Left cardiac atrium (tissue), 4 donors: ENCODE measurements around the gene ABAT. TPM values are rescaled to one million over a fixed set of nuclear protein-coding genes. Genes with fewer than 3 reads are reported as not detected.
A peak's percentile ranks its signal among the peaks of the same experiment; 100 is the strongest.
"Not testable (repeated sequence)": the region's sequence is repeated elsewhere in the genome, so short reads cannot be mapped to it uniquely, and the experiment has no call there.

Experiments used
- ATAC-seq, 2 donors: fragments of 200-7000 bp; cut with Tn5 transposase; one replicate each; pipeline ENCODE4 v1.9.1; 2020; ENCODE audit warnings: mild to moderate bottlenecking in 2 of 2, moderate library complexity in 2 of 2
- DNase-seq: peaks from one replicate; pipeline ENCODE4 v3.0.0-alpha.2; 2020
- intact Hi-C, 2 donors: fragments of 100-400 bp; cut with DNase I; formaldehyde crosslinking; loops; one replicate each; pipeline versions ENCODE4 v1.14.1 to v1.15.1; 2022 to 2023
- total RNA-seq, 2 donors: library from RNA; stranded (reverse); fragmentation: NEBNext Ultra II Directional; extraction: Animal tissue kit (Norgen Biotek cat#: 25700); gene quantifications; one replicate each; pipeline ENCODE4 v1.2.1, GENCODE V29; 2021
- donor health status: DM: no; HTN: yes; CAD: no.
- donor health status: DM: no; HTN: yes; CAD: no; lungs with severe emphysema.
- donor health status: DM: yes; HTN: yes; CAD: no.
- donor health status: Dilated cardiomyopathy.

Gene ABAT
- total RNA-seq, 2 donors from 2014 or later = 4.2 to 5.0 TPM

- intact Hi-C loops = no loop called here
- ATAC-seq (no peak), DNase-seq (no peak)
Observed at GRCh38 chr16:8647721-8648318, 26.6 kb upstream of the ABAT start.

- intact Hi-C loops = no loop called here
- ATAC-seq = no peak
- DNase-seq = no peak
Observed at GRCh38 chr16:8648877-8649276, 25.5 kb upstream of the ABAT start.

- intact Hi-C loops = no loop called here
- ATAC-seq = no peak
- no peak for DNase-seq
Observed at GRCh38 chr16:8649829-8650554, 24.4 kb upstream of the ABAT start.

GRCh38 chr16:8651958-8652357, 22.5 kb upstream of the ABAT start:
- ATAC-seq, intact Hi-C loops: not testable (repeated sequence)

GRCh38 chr16:8655184-8655717, 19.2 kb upstream of the ABAT start:
- peak in 1 of 2 donors; percentile 33 for ATAC-seq
- no peak for DNase-seq
- intact Hi-C loops = no loop called here

More at GRCh38 chr16:8651958-8652357, 22.5 kb upstream of the ABAT start:
- DNase-seq = not testable (repeated sequence)

- intact Hi-C loops = no loop called here
- DNase-seq (no peak), ATAC-seq (no peak)
Observed at GRCh38 chr16:8656376-8656775, 18.0 kb upstream of the ABAT start.

- ATAC-seq (peak; percentile 82 to 87), DNase-seq (peak; percentile 66)
- intact Hi-C loops = loop anchor here (2.0 to 5.0 kb wide), 3 partner anchors 131 to 221 kb away; partner anchors contain the start of gene LITAFD (in 2 of the 2)
Observed at GRCh38 chr16:8660841-8661301, 13.5 kb upstream of the ABAT start.

- ATAC-seq = no peak
- intact Hi-C loops = loop anchor here (2.0 to 5.0 kb wide), 3 partner anchors 131 to 221 kb away; partner anchors contain the start of gene LITAFD (in 2 of the 2)
- DNase-seq = no peak
Observed at GRCh38 chr16:8661703-8662102, 12.7 kb upstream of the ABAT start.

- intact Hi-C loops = loop anchor here (5.0 kb wide), 2 partner anchors 129 to 219 kb away; partner anchors contain the start of gene LITAFD (in 2 of the 2)
- ATAC-seq = no peak
- no peak for DNase-seq
Observed at GRCh38 chr16:8663192-8664089, 11.0 kb upstream of the ABAT start.

GRCh38 chr16:8665529-8665928, 8.9 kb upstream of the ABAT start:
- DNase-seq (no peak), ATAC-seq (no peak)
- intact Hi-C loops = no loop called here

GRCh38 chr16:8667492-8667891, 6.9 kb upstream of the ABAT start:
- no peak for DNase-seq
- intact Hi-C loops = no loop called here
- no peak for ATAC-seq

- ATAC-seq = no peak
- intact Hi-C loops = no loop called here
Observed at GRCh38 chr16:8668113-8668512, 6.3 kb upstream of the ABAT start.

GRCh38 chr16:8669481-8669880, 4.9 kb upstream of the ABAT start:
- no peak for DNase-seq
- ATAC-seq = no peak
- intact Hi-C loops = no loop called here

More at GRCh38 chr16:8668113-8668512, 6.3 kb upstream of the ABAT start:
- DNase-seq = no peak

- intact Hi-C loops = no loop called here
- DNase-seq (no peak), ATAC-seq (no peak)
Observed at GRCh38 chr16:8670014-8670560, 4.3 kb upstream of the ABAT start.

GRCh38 chr16:8673611-8674412, 605 bp upstream of the ABAT start:
- ATAC-seq = peak; percentile 31 to 70
- intact Hi-C loops = no loop called here
- DNase-seq = no peak

GRCh38 chr16:8675183-8676159, 1.1 kb downstream of the ABAT start:
- intact Hi-C loops = no loop called here
- ATAC-seq (no peak), DNase-seq (no peak)

GRCh38 chr16:8676160-8676547, 1.7 kb downstream of the ABAT start:
- no peak for DNase-seq
- no peak for ATAC-seq
- intact Hi-C loops = no loop called here
